GM21717 (cell line): ENCODE results near the gene KANK2.
"Not testable (repeated sequence)": the region's sequence is repeated elsewhere in the genome, so short reads cannot be mapped to it uniquely, and the experiment has no call there.

ENCODE experiments used
- ATAC-seq: cut with Tn5 transposase; IDR thresholded peaks from one replicate; pipeline ENCODE4 v1.9.1; 2021; ENCODE audit warnings: mild to moderate bottlenecking, moderate library complexity; ENCODE audit not compliant: unreplicated experiment

The KANK2 gene

GRCh38 chr19:11198769-11199424 is 1.6 kb upstream of the KANK2 start:
- no peak for ATAC-seq

- ATAC-seq = no peak
These were observed 810 bp upstream of the KANK2 start for GRCh38 chr19:11198175-11198534.

GRCh38 chr19:11196406-11197287 is 698 bp downstream of the KANK2 start:
- ATAC-seq = no peak

- ATAC-seq = no peak
These were observed 1.7 kb downstream of the KANK2 start for GRCh38 chr19:11195681-11196080.

GRCh38 chr19:11194656-11195558 is 2.4 kb downstream of the KANK2 start:
- ATAC-seq = no peak

GRCh38 chr19:11194173-11194572 is 3.2 kb downstream of the KANK2 start:
- ATAC-seq = no peak

GRCh38 chr19:11192957-11193939 is 4.1 kb downstream of the KANK2 start:
- ATAC-seq = no peak

- no peak for ATAC-seq
These were observed 5.4 kb downstream of the KANK2 start for GRCh38 chr19:11191934-11192333.

GRCh38 chr19:11191273-11191755 is 6.0 kb downstream of the KANK2 start:
- ATAC-seq = no peak

GRCh38 chr19:11190501-11190900 is 6.8 kb downstream of the KANK2 start:
- ATAC-seq = no peak

- no peak for ATAC-seq
These were observed 9.9 kb downstream of the KANK2 start for GRCh38 chr19:11187441-11187840.

GRCh38 chr19:11182994-11183393 is 14.4 kb downstream of the KANK2 start:
- ATAC-seq = no peak

- ATAC-seq = no peak
These were observed 15.9 kb downstream of the KANK2 start for GRCh38 chr19:11181488-11181887.

- ATAC-seq = not testable (repeated sequence)
These were observed 16.4 kb downstream of the KANK2 start for GRCh38 chr19:11180975-11181374.

- ATAC-seq = no peak
These were observed 17.0 kb downstream of the KANK2 start for GRCh38 chr19:11180346-11180745.

GRCh38 chr19:11179716-11180297 is 17.5 kb downstream of the KANK2 start:
- no peak for ATAC-seq

- not testable (repeated sequence) for ATAC-seq
These were observed 18.2 kb downstream of the KANK2 start for GRCh38 chr19:11179145-11179465.

GRCh38 chr19:11177592-11177991 is 19.8 kb downstream of the KANK2 start:
- no peak for ATAC-seq

- ATAC-seq = no peak
These were observed 20.7 kb downstream of the KANK2 start for GRCh38 chr19:11176466-11177193.
